Glutamatergic neuron (in vitro differentiated cells): ENCODE measurements around the gene INPP5J. TPM values are rescaled to one million over a fixed set of nuclear protein-coding genes. Genes with fewer than 3 reads are reported as not detected.

Source experiments
- DNase-seq: peaks from one replicate; pipeline ENCODE4 v3.0.0; 2022
- H3K27ac Mint-ChIP-seq: one replicate; pipeline ENCODE4 v1.8.0; 2020; ENCODE audit warnings: mild to moderate bottlenecking, mixed read lengths, inconsistent platforms; ENCODE audit not compliant: unreplicated experiment
- H3K27me3 Mint-ChIP-seq: one replicate; pipeline ENCODE4 v1.8.0; 2020; ENCODE audit warnings: mild to moderate bottlenecking, moderate library complexity, mixed read lengths, inconsistent platforms; ENCODE audit not compliant: unreplicated experiment
- H3K36me3 Mint-ChIP-seq: one replicate; pipeline ENCODE4 v1.8.0; 2020; ENCODE audit warnings: mild to moderate bottlenecking, mixed read lengths, inconsistent platforms; ENCODE audit not compliant: unreplicated experiment
- H3K4me1 Mint-ChIP-seq: one replicate; pipeline ENCODE4 v1.8.0; 2020; ENCODE audit warnings: mild to moderate bottlenecking, low read depth, mixed read lengths, inconsistent platforms; ENCODE audit not compliant: unreplicated experiment
- H3K4me3 Mint-ChIP-seq: one replicate; pipeline ENCODE4 v1.8.0; 2020; ENCODE audit warnings: mild to moderate bottlenecking, mixed read lengths, inconsistent platforms; ENCODE audit not compliant: unreplicated experiment
- H3K9me3 Mint-ChIP-seq: one replicate; pipeline ENCODE4 v1.8.0; 2020; ENCODE audit warnings: mild to moderate bottlenecking, moderate library complexity, mixed read lengths, inconsistent platforms; ENCODE audit not compliant: unreplicated experiment
- microRNA-seq: library from miRNA; unstranded; fragments of <30 nt; microRNA quantifications from one replicate; pipeline ENCODE4, GENCODE V29; 2020; ENCODE audit not compliant: unreplicated experiment
- total RNA-seq: library from RNA; stranded (reverse); fragmentation: NEBNext Ultra II Directional; extraction: Animal tissue kit (Norgen Biotek cat#: 25700); gene quantifications from one replicate; pipeline ENCODE4 v1.2.1, GENCODE V29; 2021; ENCODE audit not compliant: unreplicated experiment
- TF ChIP-seq, protein P1 (sequence below): fragments of 200-600 bp; sonication (generic); IDR thresholded peaks from one replicate; pipeline ENCODE4 v1.5.0; 2021; ENCODE audit not compliant: partially characterized antibody, unreplicated experiment

INPP5J gene
- total RNA-seq, 1 donor from 2014 or later = 15.4 TPM

DNA sequence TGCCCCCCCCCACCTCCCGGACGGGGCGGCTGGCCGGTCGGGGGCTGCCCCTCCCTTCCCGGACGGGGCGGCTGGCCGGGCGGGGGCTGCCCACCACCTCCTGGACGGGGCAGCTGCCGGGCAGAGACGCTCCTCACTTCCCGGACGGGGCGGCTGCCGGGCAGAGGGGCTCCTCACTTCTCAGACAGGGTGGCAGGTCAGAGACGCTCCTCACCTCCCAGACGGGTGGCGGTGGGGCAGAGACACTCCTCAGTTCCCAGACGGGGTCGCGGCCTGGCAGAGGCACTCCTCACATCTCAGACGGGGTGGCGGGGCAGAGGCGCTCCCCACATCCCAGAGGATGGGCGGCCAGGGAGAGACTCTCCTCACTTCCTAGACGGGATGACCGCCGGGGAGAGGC, 61.2 kb downstream of the INPP5J start:
- Mint-ChIP-seq H3K27ac (no peak overlapping the region), H3K4me1 (no peaks in the 10 kb centered on the region), H3K9me3 (peaks cover 3% of the 10 kb centered on the region), H3K4me3 (no peak overlapping the region), H3K36me3 (peaks cover 11% of the 10 kb centered on the region), H3K27me3 (peaks cover 4% of the 10 kb centered on the region)
- TF ChIP-seq, protein P1, sequence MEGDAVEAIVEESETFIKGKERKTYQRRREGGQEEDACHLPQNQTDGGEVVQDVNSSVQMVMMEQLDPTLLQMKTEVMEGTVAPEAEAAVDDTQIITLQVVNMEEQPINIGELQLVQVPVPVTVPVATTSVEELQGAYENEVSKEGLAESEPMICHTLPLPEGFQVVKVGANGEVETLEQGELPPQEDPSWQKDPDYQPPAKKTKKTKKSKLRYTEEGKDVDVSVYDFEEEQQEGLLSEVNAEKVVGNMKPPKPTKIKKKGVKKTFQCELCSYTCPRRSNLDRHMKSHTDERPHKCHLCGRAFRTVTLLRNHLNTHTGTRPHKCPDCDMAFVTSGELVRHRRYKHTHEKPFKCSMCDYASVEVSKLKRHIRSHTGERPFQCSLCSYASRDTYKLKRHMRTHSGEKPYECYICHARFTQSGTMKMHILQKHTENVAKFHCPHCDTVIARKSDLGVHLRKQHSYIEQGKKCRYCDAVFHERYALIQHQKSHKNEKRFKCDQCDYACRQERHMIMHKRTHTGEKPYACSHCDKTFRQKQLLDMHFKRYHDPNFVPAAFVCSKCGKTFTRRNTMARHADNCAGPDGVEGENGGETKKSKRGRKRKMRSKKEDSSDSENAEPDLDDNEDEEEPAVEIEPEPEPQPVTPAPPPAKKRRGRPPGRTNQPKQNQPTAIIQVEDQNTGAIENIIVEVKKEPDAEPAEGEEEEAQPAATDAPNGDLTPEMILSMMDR = no peak
- peak; percentile 27 for DNase-seq

Small RNAs within 50 kb of the gene (microRNA-seq; reads per million reads assigned to microRNA genes)
- 40.4 reads per million, percentile 66 among the genes with 10 or more reads in this experiment for gene MIR3928

Other genes starting within 250 kb of the INPP5J start
- 72.8 TPM for gene MORC2, start 154.2 kb upstream of the INPP5J start, total RNA-seq
- gene TUG1, start 153.7 kb upstream of the INPP5J start, total RNA-seq = 112 TPM
- gene SMTN, start 41.6 kb upstream of the INPP5J start, total RNA-seq = 13.3 TPM
- 40.9 TPM for gene SELENOM, start 15.4 kb upstream of the INPP5J start, total RNA-seq
- gene PLA2G3, start 17.5 kb downstream of the INPP5J start, total RNA-seq = 1.3 TPM
- gene RNF185, start 37.2 kb downstream of the INPP5J start, total RNA-seq = 27.4 TPM
- gene LIMK2, start 89.3 kb downstream of the INPP5J start, total RNA-seq = 92.4 TPM
- 38.8 TPM for gene PIK3IP1, start 169.5 kb downstream of the INPP5J start, total RNA-seq
- gene PATZ1, start 223.4 kb downstream of the INPP5J start, total RNA-seq = 98.9 TPM